ENCODE measurements around the gene GLUD1.
"Not testable (repeated sequence)": the region's sequence is repeated elsewhere in the genome, so short reads cannot be mapped to it uniquely, and the experiment has no call there.

DNA sequence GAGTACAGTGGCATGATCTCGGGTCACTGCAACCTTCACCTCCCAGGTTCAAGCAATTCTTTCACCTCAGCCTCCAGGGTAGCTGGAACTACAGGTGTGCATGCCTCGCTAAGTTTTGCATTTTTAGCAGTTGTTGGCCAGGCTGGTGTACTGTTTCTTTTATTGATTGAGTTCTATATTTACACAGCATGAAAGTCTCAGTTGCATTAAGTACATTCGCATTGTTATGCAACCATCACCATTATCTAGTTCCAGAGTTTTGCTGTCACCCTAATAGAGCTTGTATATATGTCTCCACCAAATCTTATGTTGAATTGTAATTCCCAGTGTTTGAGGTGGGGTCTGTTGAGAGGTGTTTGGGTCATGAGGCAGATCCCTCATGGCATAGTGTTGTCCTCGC is 28.7 kb upstream of the GLUD1 start:
- not testable (repeated sequence) for TF ChIP-seq CTCF (IDR thresholded peaks at IDR 0.05; ENCODE audit: poor library complexity); EZH2phosphoT487 (IDR thresholded peaks at IDR 0.05; ENCODE audit: low read depth, severe bottlenecking, unreplicated experiment); EZH2 (IDR thresholded peaks at IDR 0.05; ENCODE audit: borderline replicate concordance)
